Testis (tissue), 3 donors: Measurements from ENCODE around the gene FRMD6. TPM values are rescaled to one million over a fixed set of nuclear protein-coding genes. Genes with fewer than 3 reads are reported as not detected.

Experiments
- DNase-seq: peaks from one replicate; pipeline ENCODE4 v3.0.0-alpha.2; 2019
- H3K27ac ChIP-seq, 2 donors: fragments of 200-600 bp; sonication (generic); one replicate each; pipeline ENCODE4 v1.5.1; 2019
- H3K27me3 ChIP-seq: fragments of 200-600 bp; sonication (generic); one replicate; pipeline ENCODE4 v1.5.1; 2019
- H3K36me3 ChIP-seq: fragments of 200-600 bp; sonication (generic); one replicate; pipeline ENCODE4 v1.5.1; 2017; ENCODE audit warnings: low read depth; ENCODE audit errors: missing control alignments
- H3K4me1 ChIP-seq: fragments of 200-600 bp; sonication (generic); one replicate; pipeline ENCODE4 v1.5.1; 2019
- H3K4me3 ChIP-seq, 2 donors: fragments of 200-600 bp; sonication (generic); one replicate each; pipeline ENCODE4 v1.5.1; 2017 to 2019
- H3K9me3 ChIP-seq: fragments of 200-600 bp; sonication (generic); one replicate; pipeline ENCODE4 v1.5.1; 2017
- CTCF ChIP-seq, 3 experiments: fragments of 450-650 bp in 2 of 3; fragments of 200-600 bp in 1 of 3; sonication (generic) in 1 of 3; IDR thresholded peaks; one replicate each; pipeline ENCODE4 v1.5.1; 2016 to 2019; ENCODE audit warnings: antibody characterized with exemption in 3 of 3, mild to moderate bottlenecking in 2 of 3, moderate library complexity in 1 of 3
- POLR2A ChIP-seq: fragments of 450-650 bp; IDR thresholded peaks from one replicate; pipeline ENCODE4 v1.6.1; 2017; ENCODE audit warnings: antibody characterized with exemption, mild to moderate bottlenecking, moderate library complexity
- WGBS, 2 donors: methylation state at CpG; one replicate each; pipeline ENCODE4 v1.1.5; 2018; 5-methylcytosine and 5-hydroxymethylcytosine counted together
- intact Hi-C: fragments of 100-400 bp; cut with DNase I; formaldehyde crosslinking; loops from one replicate; pipeline ENCODE4 v1.15.1; 2023; ENCODE audit warnings: low total_unique reads
- polyA plus RNA-seq: library from polyadenylated mRNA; stranded (reverse); fragments of 350-450 nt; fragmentation: Illumina TruSeq; extraction: RNeasy Lipid Tissue Mini Kit (QIAGEN cat#74804); gene quantifications from one replicate; pipeline ENCODE4 v1.2.3, GENCODE V29; 2014; ENCODE audit warnings: low read depth, low replicate concordance; ENCODE audit not compliant: insufficient read depth
- total RNA-seq, 2 donors: library from RNA; depleted of rRNA; stranded (reverse); fragments of >200 nt; gene quantifications; one replicate each; pipeline ENCODE4 v1.2.3, GENCODE V29; 2016

FRMD6 gene
- total and polyA plus RNA-seq, 3 donors from 2014 or later: 59.2 to 71.3 (median 67.0) TPM

DNA sequence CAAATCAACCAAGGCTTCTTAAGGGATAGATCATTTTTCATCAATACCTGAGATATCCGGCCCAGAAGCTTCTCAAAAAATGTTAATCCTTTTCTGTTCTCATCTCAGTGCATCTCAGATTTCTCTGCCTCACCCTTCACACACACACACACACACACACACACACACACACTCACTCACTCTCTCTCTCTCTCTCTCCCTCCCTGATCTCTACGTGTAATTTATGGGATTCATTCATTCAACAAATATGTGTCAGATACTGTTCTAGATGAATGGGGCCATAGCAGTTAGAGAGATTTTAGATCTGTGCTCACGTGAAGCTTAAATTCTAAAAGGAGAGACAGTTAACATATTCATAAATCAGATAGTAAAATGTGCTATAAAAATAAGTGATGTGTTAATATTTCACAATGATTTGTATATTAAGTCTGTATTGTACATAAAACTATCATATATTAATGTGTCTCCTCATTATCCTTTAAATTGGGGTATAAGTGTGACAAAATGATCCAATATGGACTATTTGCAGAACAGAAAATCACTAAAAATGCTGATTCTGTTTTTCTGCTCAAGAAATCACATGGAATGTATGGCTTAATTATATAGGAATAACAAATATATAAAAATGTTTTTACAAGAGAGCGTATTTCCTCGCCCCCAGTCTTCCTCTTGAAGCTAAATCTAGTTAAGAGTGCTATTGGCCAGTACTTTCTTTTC, 7.3 kb upstream of the FRMD6 start:
- DNase-seq: no peak
- WGBS, 2 donors: 87 to 88% methylated on average over 5 of the region's 5 CpGs
- Histone ChIP-seq H3K4me3 (no peak overlapping the region), H3K36me3 (no peaks in the 10 kb centered on the region), H3K4me1 (no peaks in the 10 kb centered on the region), H3K9me3 (no peaks in the 10 kb centered on the region), H3K27ac (no peak overlapping the region), H3K27me3 (no peaks in the 10 kb centered on the region)
- no peak for TF ChIP-seq POLR2A
- no peak for TF ChIP-seq CTCF (IDR thresholded peaks at IDR 0.05)
- intact Hi-C loops: no loop called here

- Histone ChIP-seq H3K4me3 (no peak overlapping the region), H3K36me3 (no peaks in the 10 kb centered on the region), H3K27me3 (no peaks in the 10 kb centered on the region), H3K9me3 (no peaks in the 10 kb centered on the region), H3K4me1 (peaks cover under 1% of the 10 kb centered on the region), H3K27ac (peak overlapping the region in 1 of 2 donors; percentile 8)
- no peak for DNase-seq
- intact Hi-C loops: no loop called here
- 46 to 73% methylated on average over 2 of the region's 2 CpGs for WGBS, 2 donors
- TF ChIP-seq POLR2A: no peak
- TF ChIP-seq CTCF (IDR thresholded peaks at IDR 0.05): no peak
Observed at GRCh38 chr14:51648296-51648695, 3.4 kb upstream of the FRMD6 start.

GRCh38 chr14:51650716-51651387, 858 bp upstream of the FRMD6 start:
- Histone ChIP-seq H3K4me1 (peaks cover 9% of the 10 kb centered on the region), H3K27me3 (no peaks in the 10 kb centered on the region), H3K9me3 (no peaks in the 10 kb centered on the region), H3K4me3 (peak overlapping the region; percentile 72 to 92), H3K27ac (peak overlapping the region; percentile 93 to 96), H3K36me3 (no peaks in the 10 kb centered on the region)
- TF ChIP-seq POLR2A (peak; percentile 15), CTCF (IDR thresholded peaks at IDR 0.05) (no peak)
- 0 to 2% methylated on average over 11 to 30 of the region's 30 CpGs for WGBS, 2 donors
- DNase-seq: peak; percentile 44
- intact Hi-C loops: loop anchor here (10.0 kb wide), 1 partner anchor 124 kb away; no protein-coding TSS in a partner anchor

DNA sequence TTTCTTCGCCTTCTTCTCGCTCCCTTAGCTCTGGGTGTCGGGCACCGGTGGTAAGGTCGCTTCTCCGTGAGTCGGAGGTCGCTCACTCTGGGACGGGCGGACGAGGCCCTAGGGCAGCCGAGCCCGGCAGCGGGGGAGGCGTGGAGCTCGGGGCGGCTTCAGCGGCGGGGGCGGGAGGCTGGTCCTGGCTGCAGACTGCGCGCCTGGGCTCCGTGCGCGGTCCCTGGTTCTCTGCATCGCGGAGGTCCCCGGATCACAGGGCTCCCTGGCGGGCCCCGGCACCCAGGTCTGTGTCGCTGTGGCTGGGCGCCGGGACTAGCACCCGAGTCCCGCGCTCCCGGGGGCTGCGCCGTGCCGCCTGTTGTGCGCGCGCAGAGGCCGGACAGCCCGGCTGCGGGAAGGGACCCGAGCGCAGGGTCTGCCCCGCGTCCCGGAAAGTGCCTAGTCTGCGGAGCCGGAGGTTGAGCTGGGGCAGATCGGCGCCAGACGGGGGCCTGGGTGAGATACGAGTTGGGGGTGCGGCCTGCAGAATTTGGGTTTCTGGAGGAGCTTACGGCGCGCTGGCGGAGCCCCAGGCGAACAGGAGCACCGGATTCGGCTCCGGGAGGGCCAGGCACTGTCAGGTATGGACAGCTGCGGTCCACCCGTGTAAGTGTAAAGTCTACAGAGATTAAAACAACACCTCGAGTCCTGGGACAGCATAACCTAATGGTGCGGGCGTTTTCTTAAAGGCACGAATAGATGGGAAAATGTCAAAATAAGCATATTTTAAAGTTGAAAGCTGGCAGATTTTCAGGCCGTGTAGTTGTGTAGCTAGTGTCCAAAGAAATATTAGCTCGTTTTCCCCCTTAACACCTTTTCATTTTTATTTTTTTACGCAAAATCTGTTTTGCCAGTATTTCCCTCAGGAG, 713 bp downstream of the FRMD6 start:
- WGBS, 2 donors: 1% methylated on average over 17 to 41 of the region's 75 CpGs
- TF ChIP-seq POLR2A (no peak), CTCF (IDR thresholded peaks at IDR 0.05) (no peak)
- Histone ChIP-seq H3K27ac (peak overlapping the region; percentile 93 to 96), H3K27me3 (no peaks in the 10 kb centered on the region), H3K4me1 (peaks cover 9% of the 10 kb centered on the region), H3K9me3 (no peaks in the 10 kb centered on the region), H3K4me3 (peak overlapping the region; percentile 72 to 92), H3K36me3 (no peaks in the 10 kb centered on the region)
- intact Hi-C loops: loop anchor here (10.0 kb wide), 1 partner anchor 122 kb away; no protein-coding TSS in a partner anchor
- peak; percentile 71 for DNase-seq
